Measurements from ENCODE around the gene ADAM19.
A peak's percentile ranks its signal among the peaks of the same experiment; 100 is the strongest.

The ADAM19 gene

GRCh38 chr5:157523976-157524375 lies 51.6 kb downstream of the ADAM19 start:
- DNase-seq (ENCODE audit: low read depth), result no peak
- no peak overlapping the region for H3K4me3 ChIP-seq (ENCODE audit: low read depth, low read length)

GRCh38 chr5:157521704-157522029 lies 53.9 kb downstream of the ADAM19 start:
- DNase-seq (ENCODE audit: low read depth), result no peak
- no peak overlapping the region for H3K4me3 ChIP-seq (ENCODE audit: low read depth, low read length)

GRCh38 chr5:157520911-157521703 lies 54.5 kb downstream of the ADAM19 start:
- no peak overlapping the region for H3K4me3 ChIP-seq (ENCODE audit: low read depth, low read length)
- DNase-seq (ENCODE audit: low read depth), result no peak

GRCh38 chr5:157519579-157520253 lies 55.9 kb downstream of the ADAM19 start:
- DNase-seq (ENCODE audit: low read depth), result no peak
- H3K4me3 ChIP-seq (ENCODE audit: low read depth, low read length), result no peak overlapping the region

DNA sequence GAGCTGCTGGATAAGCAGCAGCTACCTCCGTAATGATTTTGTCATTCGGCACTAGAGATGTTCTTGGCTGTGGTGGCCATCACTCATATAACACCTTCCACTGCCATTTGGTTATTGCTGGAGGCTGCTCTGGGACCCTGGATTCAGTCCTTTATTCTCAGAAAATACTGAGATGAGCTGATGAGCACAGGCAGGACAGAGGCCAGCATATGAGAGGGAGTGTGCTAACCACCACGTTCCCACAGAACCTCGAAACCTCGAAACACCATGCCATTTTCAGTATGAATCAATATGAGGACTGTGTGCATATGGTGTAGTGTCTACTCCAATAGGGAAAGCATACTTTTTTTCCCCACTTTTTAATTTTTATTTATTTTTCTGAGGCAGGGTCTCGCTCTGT lies 56.6 kb downstream of the ADAM19 start:
- DNase-seq (ENCODE audit: low read depth), result no peak

GRCh38 chr5:157516626-157517325 lies 58.8 kb downstream of the ADAM19 start:
- peak; percentile 88 for DNase-seq (ENCODE audit: low read depth)
- H3K4me3 ChIP-seq (ENCODE audit: low read depth, low read length), result no peak overlapping the region

More for the DNA sequence above, 56.6 kb downstream of the ADAM19 start:
- H3K4me3 ChIP-seq (ENCODE audit: low read depth, low read length), result no peak overlapping the region

GRCh38 chr5:157516006-157516405 lies 59.6 kb downstream of the ADAM19 start:
- DNase-seq (ENCODE audit: low read depth), result peak; percentile 78
- no peak overlapping the region for H3K4me3 ChIP-seq (ENCODE audit: low read depth, low read length)

GRCh38 chr5:157514974-157515373 lies 60.6 kb downstream of the ADAM19 start:
- no peak overlapping the region for H3K4me3 ChIP-seq (ENCODE audit: low read depth, low read length)
- DNase-seq (ENCODE audit: low read depth), result no peak

DNA sequence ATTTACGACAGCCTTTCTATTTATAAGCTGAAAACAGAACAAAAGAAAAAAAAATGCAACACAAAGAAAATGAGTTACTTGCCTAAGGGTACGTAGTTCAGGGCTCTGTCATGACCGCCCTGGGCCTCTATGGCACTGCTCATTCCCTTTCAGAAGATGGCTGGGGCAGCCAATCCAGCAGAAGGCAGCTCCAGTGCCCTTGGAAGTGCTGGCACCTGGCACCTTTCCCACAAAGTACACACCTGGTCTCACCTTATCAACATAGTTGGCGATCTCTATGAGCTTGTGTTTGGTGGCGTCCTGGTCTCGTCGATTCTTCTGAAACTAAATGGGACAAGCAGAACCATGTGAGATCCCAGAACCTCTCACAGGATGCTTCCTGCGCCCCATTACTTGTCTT lies 62.4 kb downstream of the ADAM19 start:
- no peak overlapping the region for H3K4me3 ChIP-seq (ENCODE audit: low read depth, low read length)
- no peak for DNase-seq (ENCODE audit: low read depth)

DNA sequence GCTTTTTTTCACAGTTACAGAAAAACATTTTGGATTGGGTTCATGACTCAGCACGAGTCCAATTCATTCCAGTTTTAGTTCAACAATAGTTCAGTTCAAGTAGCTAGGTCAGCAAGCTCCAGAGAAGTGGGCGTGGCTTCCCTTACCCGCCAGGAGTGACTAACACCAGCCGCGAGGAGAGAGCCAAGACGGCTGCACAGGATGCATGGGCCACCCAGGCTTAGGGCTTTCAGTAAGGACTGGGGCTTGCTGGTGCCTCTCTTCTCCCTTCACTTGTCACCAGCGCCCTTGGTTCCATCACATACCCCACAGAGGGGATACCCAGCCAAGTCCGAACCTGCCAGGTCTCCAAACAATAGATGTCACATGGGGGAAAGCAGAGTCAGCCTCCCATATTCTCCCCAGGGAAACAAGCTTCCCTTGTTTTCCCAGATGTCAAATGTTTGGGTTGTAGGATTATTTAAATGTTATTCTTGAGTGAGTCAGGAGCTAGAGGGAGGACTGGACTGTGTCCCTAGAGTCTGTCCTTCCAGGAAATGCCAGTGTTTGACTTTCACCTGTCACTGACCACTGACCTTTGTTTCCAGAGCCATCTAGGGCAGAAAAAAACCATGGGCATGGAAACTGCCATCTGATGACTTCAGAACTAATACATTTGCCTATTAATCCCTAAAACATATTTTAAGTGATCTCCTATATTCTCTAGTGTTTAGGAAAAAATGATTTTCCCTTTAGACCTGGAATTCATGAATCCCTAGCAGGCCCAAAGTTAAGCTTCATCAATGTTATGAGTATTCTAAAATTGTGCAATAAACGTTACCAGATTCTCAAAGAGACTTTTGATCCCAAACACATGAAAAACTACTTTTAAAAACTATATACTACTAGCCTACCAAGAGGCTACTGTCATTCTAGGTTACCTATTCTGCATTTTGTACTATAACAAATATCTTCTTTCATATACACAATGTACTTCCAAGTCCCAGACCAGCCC lies 63.6 kb downstream of the ADAM19 start:
- no peak overlapping the region for H3K4me3 ChIP-seq (ENCODE audit: low read depth, low read length)
- DNase-seq (ENCODE audit: low read depth), result peak; percentile 96

- H3K4me3 ChIP-seq (ENCODE audit: low read depth, low read length), result no peak overlapping the region
These were observed 64.9 kb downstream of the ADAM19 start for GRCh38 chr5:157510682-157511081.

DNA sequence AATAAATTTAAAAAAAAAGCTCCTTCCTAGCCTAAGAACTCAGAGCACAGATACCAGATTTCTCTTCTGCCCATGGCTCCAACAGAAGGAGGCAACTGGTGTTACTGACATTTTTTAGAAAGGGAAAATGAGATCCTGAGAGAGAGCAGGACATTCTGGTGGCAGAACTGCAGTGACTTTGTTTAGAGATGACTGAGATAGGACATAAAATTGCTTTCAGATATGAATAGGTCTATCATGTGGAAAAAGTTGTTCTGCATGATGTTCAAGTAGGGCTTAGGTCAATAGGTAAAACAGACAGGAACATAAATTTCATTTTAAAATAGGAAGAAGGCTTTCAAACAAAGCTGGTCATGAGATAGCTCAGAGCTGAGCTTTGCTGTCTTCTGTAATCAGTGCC lies 66.0 kb downstream of the ADAM19 start:
- H3K4me3 ChIP-seq (ENCODE audit: low read depth, low read length), result no peak overlapping the region

More at GRCh38 chr5:157510682-157511081, 64.9 kb downstream of the ADAM19 start:
- DNase-seq (ENCODE audit: low read depth), result no peak

DNA sequence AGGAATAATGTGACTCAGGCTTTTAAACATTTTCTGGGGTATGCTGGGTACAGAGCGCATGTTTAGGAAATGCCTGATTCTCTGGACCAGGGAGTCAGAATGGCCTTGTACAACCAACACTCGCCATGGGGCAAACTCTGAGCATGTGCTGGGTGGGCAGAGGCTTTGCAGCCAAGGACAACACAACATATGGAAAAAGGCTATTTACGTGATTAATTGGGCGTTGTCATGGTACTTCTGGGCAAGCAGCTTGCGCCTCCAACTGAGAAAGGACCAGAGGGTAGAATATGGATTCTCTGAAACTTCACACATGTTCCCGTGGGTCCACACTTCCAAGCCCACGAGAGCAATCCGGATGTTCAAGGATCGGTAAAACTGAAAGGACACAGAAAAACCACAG lies 66.5 kb downstream of the ADAM19 start:
- no peak overlapping the region for H3K4me3 ChIP-seq (ENCODE audit: low read depth, low read length)
- no peak for DNase-seq (ENCODE audit: low read depth)

More for the DNA sequence above, 66.0 kb downstream of the ADAM19 start:
- no peak for DNase-seq (ENCODE audit: low read depth)

DNA sequence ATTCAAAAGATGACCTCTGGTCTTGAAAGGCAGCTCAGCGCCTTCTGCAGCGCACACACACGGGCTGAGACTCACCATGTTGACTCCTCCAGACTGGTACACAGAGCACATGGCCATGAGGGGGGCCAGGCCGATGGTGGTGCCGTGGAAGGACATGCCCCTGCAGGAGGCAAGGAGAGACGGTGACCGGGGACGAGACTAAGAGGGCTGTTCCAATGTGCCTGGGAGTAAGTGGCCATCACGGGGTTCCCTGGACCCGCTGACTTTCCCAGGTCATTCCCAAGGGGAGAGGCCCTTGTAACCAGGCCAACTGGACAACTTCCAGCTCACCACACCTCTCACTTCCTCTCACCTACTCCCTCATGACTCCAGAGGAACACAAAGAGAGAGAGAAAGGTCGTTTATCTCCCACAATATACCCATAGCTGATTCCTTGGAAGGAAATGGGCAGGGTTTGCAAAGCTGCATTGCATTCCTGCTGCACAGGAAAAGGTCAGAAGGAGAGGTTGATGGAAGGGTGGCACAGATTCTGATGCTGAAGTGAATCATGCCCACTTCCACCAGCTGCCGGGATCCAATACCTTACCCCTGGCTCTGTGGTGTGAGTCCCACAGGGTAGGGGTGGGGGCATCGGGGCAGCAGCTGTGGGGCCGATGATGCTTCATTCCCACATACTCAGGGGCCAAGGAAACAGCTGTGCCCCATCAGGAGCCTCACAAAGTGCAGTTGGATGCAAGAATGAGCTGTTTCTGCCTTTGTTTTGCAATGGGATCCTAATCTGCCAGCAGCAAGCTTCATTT lies 68.4 kb downstream of the ADAM19 start:
- DNase-seq (ENCODE audit: low read depth), result peak; percentile 66
- H3K4me3 ChIP-seq (ENCODE audit: low read depth, low read length), result no peak overlapping the region

DNA sequence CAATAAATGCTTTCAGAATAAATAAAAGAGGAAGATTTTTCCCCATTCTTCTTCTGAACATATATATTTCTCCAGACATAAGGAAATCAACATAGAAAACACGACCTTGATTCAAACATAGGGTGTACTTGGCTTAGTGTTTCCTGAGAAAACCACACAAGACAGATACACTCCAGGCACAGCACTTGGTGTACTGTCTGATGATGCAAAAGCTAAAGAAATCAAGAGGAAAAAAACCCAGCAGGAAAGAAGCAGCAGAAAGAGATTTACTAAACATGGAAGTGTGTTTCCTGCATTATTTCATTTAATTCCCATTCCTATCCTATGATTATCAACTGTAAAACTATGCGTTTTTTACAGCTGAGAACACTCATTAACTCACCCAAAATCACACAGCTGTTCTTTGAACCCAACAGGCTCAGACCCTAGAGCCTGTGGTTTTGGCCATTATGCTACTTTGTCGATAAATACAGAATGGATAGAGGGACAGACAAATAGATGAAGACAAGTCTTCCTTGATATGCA lies 69.4 kb downstream of the ADAM19 start:
- H3K4me3 ChIP-seq (ENCODE audit: low read depth, low read length), result no peak overlapping the region
- DNase-seq (ENCODE audit: low read depth), result no peak

- H3K4me3 ChIP-seq (ENCODE audit: low read depth, low read length), result no peak overlapping the region
- DNase-seq (ENCODE audit: low read depth), result no peak
These were observed 70.1 kb downstream of the ADAM19 start for GRCh38 chr5:157505496-157505895.

GRCh38 chr5:157504053-157504452 lies 71.5 kb downstream of the ADAM19 start:
- no peak overlapping the region for H3K4me3 ChIP-seq (ENCODE audit: low read depth, low read length)
- no peak for DNase-seq (ENCODE audit: low read depth)

- no peak overlapping the region for H3K4me3 ChIP-seq (ENCODE audit: low read depth, low read length)
- no peak for DNase-seq (ENCODE audit: low read depth)
These were observed 73.4 kb downstream of the ADAM19 start for GRCh38 chr5:157502143-157502647.

Measured in skeletal muscle cell (primary cell).